Sigmoid colon (tissue), 4 donors: ENCODE measurements around the gene TENM4.

ENCODE experiments used
- CTCF ChIP-seq, 4 experiments: fragments of 450-650 bp in 3 of 4; fragments of 200-600 bp in 1 of 4; IDR thresholded peaks; one replicate each; pipeline ENCODE4 v1.5.1; 2016 to 2019; ENCODE audit warnings: antibody characterized with exemption in 4 of 4, mild to moderate bottlenecking in 3 of 4, moderate library complexity in 2 of 4
- EP300 ChIP-seq, 4 donors: sonication (generic); formaldehyde crosslinking; IDR thresholded peaks; one replicate each; pipeline ENCODE4 v1.6.1; 2017; ENCODE audit warnings: antibody characterized with exemption in 4 of 4
- POLR2A ChIP-seq, 2 donors: fragments of 450-650 bp; IDR thresholded peaks; one replicate each; pipeline ENCODE4 v1.6.1; 2016; ENCODE audit warnings: antibody characterized with exemption in 2 of 2, mild to moderate bottlenecking in 2 of 2, moderate library complexity in 2 of 2

- TF ChIP-seq EP300 (IDR thresholded peaks at IDR 0.05): no peak
- TF ChIP-seq CTCF (IDR thresholded peaks at IDR 0.05): no peak
- no peak for TF ChIP-seq POLR2A (IDR thresholded peaks at IDR 0.05)
Observed at GRCh38 chr11:79432138-79432537, 8.7 kb downstream of the TENM4 start.
